PFSK-1 (cell line): ENCODE measurements around the gene SLC7A10.

Experiments used
- FOXP2 ChIP-seq: optimal IDR thresholded peaks from 2 replicates; pipeline ENCODE3; 2011; ENCODE audit warnings: borderline replicate concordance, control low read depth, inconsistent platforms; ENCODE audit not compliant: insufficient read depth; ENCODE audit errors: extremely low read length, extremely low read depth
- POLR2AphosphoS5 ChIP-seq: IDR thresholded peaks from 2 replicates; pipeline ENCODE4 v1.6.1; 2012; ENCODE audit warnings: low read depth, mild to moderate bottlenecking, control low read depth, low read length, moderate library complexity
- REST ChIP-seq, 2 experiments: IDR thresholded peaks; 2 replicates each; pipeline versions ENCODE4 v1.6.1 to v1.8.0; 2011 to 2012; ENCODE audit warnings: low read depth in 2 of 2, low read length in 2 of 2, control low read depth in 1 of 2, inconsistent platforms in 1 of 2, mild to moderate bottlenecking in 1 of 2, moderate library complexity in 1 of 2; ENCODE audit not compliant: insufficient read depth in 1 of 2
- SIN3A ChIP-seq: IDR thresholded peaks from 2 replicates; pipeline ENCODE4 v1.6.1; 2012; ENCODE audit warnings: mild to moderate bottlenecking, low read length, moderate library complexity, borderline replicate concordance; ENCODE audit not compliant: insufficient read depth
- TAF1 ChIP-seq: IDR thresholded peaks from 2 replicates; pipeline ENCODE4 v1.6.1; 2012; ENCODE audit warnings: low read length, control low read depth, borderline replicate concordance; ENCODE audit not compliant: insufficient read depth

SLC7A10 gene

GRCh38 chr19:33256261-33256660 is 30.6 kb upstream of the SLC7A10 start:
- no peak for TF ChIP-seq TAF1
- TF ChIP-seq REST (IDR thresholded peaks at IDR 0.05; ENCODE audit: insufficient read depth in 1 of 2, low read depth in 2 of 2, low read length in 2 of 2): no peak
- no peak for TF ChIP-seq FOXP2
- no peak for TF ChIP-seq SIN3A
- no peak for TF ChIP-seq POLR2AphosphoS5

- TF ChIP-seq REST (IDR thresholded peaks at IDR 0.05; ENCODE audit: insufficient read depth in 1 of 2, low read depth in 2 of 2, low read length in 2 of 2) (no peak), POLR2AphosphoS5 (no peak), FOXP2 (no peak), TAF1 (no peak), SIN3A (no peak)
Observed at GRCh38 chr19:33255781-33256180, 30.1 kb upstream of the SLC7A10 start.

- TF ChIP-seq SIN3A (no peak), TAF1 (no peak), REST (IDR thresholded peaks at IDR 0.05; ENCODE audit: insufficient read depth in 1 of 2, low read depth in 2 of 2, low read length in 2 of 2) (no peak), POLR2AphosphoS5 (no peak), FOXP2 (no peak)
Observed at GRCh38 chr19:33254245-33254824, 28.7 kb upstream of the SLC7A10 start.

- TF ChIP-seq REST (IDR thresholded peaks at IDR 0.05; ENCODE audit: insufficient read depth in 1 of 2, low read depth in 2 of 2, low read length in 2 of 2) (no peak), SIN3A (no peak), TAF1 (no peak), FOXP2 (no peak), POLR2AphosphoS5 (no peak)
Observed at GRCh38 chr19:33252971-33253370, 27.3 kb upstream of the SLC7A10 start.

- TF ChIP-seq REST (IDR thresholded peaks at IDR 0.05; ENCODE audit: insufficient read depth in 1 of 2, low read depth in 2 of 2, low read length in 2 of 2) (no peak), TAF1 (no peak), FOXP2 (no peak), POLR2AphosphoS5 (no peak), SIN3A (no peak)
Observed at GRCh38 chr19:33252418-33252962, 26.8 kb upstream of the SLC7A10 start.
